SW480 (cell line): Measurements from ENCODE around the gene CYP2C19.
A peak's percentile ranks its signal among the peaks of the same experiment; 100 is the strongest.
"Not testable (repeated sequence)": the region's sequence is repeated elsewhere in the genome, so short reads cannot be mapped to it uniquely, and the experiment has no call there.

ENCODE experiments used
- DNase-seq: peaks from one replicate; pipeline ENCODE4 v3.0.0-alpha.2; 2016; ENCODE audit warnings: low spot score

Gene CYP2C19

GRCh38 chr10:94762393-94762792 lies at the start of gene CYP2C19:
CYP2C19 (plus strand) TSS chr10:94762681; CDS start chr10:94762706, 25 bp downstream.
- DNase-seq: no peak

DNA sequence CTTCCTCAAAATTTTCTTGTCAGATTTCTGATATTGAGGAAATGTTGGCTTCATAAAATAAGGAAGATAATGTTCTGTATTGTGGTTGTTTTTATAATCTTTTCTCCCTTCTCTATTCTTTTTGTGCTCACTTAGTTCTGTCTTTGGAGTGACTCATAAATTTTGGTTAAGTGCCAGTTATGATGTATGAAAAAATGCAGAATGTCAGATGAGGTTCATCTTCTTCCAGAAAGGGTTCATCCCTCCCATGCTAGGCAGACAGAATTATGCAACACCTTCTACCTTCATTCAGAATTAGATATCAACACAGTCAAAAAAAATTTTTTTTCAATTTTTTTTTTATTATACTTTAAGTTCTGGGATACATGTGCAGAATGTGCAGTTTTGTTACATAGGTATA lies 36.6 kb upstream of the CYP2C19 start:
- no peak for DNase-seq

DNA sequence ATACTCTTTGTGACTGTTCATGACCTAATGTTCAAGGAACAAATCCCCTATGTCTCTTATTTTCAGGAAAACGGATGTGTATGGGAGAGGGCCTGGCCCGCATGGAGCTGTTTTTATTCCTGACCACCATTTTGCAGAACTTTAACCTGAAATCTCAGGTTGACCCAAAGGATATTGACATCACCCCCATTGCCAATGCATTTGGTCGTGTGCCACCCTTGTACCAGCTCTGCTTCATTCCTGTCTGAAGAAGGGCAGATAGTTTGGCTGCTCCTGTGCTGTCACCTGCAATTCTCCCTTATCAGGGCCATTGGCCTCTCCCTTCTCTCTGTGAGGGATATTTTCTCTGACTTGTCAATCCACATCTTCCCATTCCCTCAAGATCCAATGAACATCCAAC lies 27.3 kb upstream of the CYP2C19 start:
- DNase-seq: no peak

- no peak for DNase-seq
Observed at GRCh38 chr10:94738588-94738987, 23.9 kb upstream of the CYP2C19 start.

GRCh38 chr10:94747137-94747536 lies 15.3 kb upstream of the CYP2C19 start:
- no peak for DNase-seq

GRCh38 chr10:94747838-94748237 lies 14.6 kb upstream of the CYP2C19 start:
- DNase-seq: no peak

GRCh38 chr10:94757916-94758315 lies 4.6 kb upstream of the CYP2C19 start:
- DNase-seq: no peak

- no peak for DNase-seq
Observed at GRCh38 chr10:94760586-94761178, 1.8 kb upstream of the CYP2C19 start.

- not testable (repeated sequence) for DNase-seq
Observed at GRCh38 chr10:94775425-94775824, 12.9 kb downstream of the CYP2C19 start.

DNA sequence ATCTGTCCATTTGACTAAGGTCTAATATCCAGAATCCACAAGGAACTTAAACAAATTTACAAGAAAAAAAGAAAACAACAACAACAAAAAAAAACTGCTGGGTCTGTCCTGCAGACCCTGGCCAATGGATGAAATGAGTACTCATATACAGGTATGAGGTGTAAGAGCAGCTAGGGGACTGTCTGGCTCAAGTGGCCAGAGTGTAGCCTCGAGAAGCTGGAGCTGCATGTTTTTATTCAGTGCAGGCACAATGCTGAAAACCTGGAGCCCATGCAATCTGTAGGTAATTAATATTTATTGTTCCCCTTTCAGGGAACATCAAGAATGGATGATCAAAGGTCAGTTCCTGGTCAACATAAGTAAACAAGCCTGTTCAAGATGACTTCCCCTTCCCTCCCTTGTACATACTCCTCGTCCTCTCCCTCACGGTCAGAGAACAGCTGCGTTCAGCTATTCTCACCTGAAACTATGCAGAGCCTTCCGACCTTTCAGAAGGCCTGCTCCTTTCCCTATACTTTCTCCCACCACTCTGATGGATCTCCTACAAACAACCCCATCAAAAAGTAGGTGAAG lies 15.5 kb downstream of the CYP2C19 start:
- peak; percentile 8 for DNase-seq

DNA sequence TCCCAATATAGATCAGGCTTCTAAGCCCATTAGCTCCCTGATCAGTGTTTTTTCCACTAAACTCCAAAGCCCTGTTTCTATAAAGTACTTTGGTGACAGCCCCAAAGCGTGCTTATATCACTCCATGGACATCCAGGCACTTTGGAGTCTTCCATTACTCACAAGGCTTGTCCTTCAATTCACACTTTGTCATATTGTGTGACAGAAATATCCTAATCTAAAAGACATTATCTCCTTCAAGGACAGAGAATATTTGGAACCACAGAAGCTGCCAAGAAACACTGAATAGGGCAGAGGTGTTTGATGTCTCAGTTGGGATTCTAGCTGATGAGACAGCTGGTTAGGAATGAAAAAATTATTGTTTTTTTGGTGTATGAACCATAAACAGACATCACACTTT lies 18.4 kb downstream of the CYP2C19 start:
- DNase-seq: no peak

GRCh38 chr10:94784256-94784655 lies 21.8 kb downstream of the CYP2C19 start:
- DNase-seq: no peak

DNA sequence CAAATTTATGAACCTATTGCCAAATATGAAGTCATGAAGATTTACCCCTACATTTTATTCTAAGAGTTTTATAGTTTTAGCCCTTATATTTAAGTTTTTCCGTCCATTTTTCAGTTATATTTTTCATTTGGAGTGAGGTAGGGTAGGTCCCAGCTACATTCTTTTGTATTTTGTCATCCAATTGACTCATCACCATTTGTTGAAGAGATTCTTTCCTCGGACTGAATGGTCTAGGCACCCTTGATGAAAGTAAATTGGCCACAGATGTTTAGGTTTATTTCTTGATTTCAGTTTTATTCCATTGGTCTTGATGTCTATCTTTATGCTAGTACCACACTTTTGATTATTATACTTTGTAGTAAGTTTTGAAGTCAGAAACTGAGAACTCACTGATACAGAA lies 22.7 kb downstream of the CYP2C19 start:
- no peak for DNase-seq

DNA sequence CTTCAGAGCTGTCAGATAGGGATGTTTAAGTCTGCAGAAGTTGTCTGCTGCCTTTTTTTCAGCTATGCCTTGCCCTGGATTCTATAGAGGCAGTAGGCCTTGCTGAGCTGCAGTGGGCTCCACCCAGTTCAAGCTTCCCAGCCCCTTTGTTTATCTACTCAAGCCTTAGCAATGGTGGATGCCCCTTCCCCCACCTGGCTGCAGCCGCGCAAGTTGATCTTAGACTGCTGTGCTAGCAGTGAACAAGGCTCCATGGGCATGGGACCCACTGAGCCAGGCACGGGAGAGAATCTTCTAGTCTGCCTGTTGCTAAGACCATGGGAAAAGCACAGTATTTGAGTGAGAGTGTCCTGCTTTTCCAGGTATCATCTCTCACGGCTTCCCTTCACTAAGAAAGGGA lies 38.1 kb downstream of the CYP2C19 start:
- not testable (repeated sequence) for DNase-seq

- DNase-seq: no peak
Observed at GRCh38 chr10:94803307-94803706, 40.8 kb downstream of the CYP2C19 start.

DNA sequence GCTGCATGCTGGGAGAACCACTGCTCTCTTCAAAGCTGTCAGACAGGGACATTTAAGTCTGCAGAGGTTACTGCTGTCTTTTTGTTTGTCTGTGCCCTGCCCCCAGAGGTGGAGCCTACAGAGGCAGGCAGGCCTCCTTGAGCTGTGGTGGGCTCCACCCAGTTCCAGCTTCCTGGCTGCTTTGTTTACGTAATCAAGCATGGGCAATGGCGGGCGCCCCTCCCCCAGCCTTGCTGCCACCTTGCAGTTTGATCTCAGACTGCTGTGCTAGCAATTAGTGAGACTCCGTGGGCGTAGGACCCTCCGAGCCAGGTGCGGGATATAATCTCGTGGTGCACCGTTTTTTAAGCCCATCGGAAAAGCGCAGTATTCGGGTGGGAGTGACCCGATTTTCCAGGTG lies 67.5 kb downstream of the CYP2C19 start:
- not testable (repeated sequence) for DNase-seq

GRCh38 chr10:94846204-94846603 lies 83.7 kb downstream of the CYP2C19 start:
- no peak for DNase-seq

DNA sequence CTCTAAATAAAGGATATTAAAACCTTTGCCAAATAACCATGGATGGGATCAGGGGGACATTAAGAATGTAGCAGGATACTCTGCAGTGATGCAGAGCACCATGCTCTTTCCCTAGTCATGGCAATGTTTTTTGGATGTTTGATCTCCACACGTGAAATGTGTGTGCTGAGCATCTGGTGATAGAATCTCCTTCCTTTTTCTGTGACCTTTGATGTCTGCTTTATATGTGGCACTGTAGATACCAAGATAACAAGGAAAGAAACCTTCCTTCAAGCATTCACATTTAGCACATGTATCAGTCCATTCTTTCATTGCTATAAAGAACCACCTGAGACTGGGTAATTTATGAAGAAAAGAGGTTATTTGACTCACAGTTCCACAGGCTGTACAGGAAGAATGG lies 88.3 kb downstream of the CYP2C19 start:
- no peak for DNase-seq

DNA sequence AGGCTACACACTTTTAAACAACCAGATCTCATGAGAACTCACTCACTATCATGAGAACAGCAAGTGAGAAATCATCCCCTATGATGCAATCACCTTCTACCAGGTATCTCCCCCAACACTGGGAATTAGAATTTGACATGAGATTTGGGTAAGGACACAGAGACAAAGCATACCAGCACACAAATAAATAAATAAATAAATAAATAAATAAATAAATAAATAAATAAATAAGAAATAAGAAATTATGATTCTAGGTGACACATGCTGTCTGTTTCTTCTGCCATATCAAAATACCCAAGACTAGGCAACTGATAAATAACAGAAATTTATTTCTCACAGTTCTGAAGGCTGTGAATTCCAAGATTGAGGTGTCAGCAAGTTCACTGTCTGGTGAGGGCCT lies 88.8 kb downstream of the CYP2C19 start:
- DNase-seq: no peak

DNA sequence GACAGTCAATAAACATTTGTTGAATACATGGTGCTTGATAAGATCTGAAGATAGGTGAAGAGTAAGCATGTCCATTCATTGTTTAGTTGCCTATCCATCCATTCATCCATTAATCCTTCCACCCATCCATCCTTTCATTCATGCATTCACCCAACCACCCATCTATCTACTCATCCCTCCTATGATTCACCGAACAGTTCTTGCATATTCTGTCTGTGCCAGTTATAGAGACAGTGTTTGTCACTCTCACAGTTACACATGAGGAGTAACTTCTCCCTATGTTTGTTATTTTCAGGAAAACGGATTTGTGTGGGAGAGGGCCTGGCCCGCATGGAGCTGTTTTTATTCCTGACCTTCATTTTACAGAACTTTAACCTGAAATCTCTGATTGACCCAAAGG lies 90.0 kb downstream of the CYP2C19 start:
- no peak for DNase-seq

- no peak for DNase-seq
Observed at GRCh38 chr10:94853065-94853464, 90.6 kb downstream of the CYP2C19 start.

- no peak for DNase-seq
Observed at GRCh38 chr10:94858005-94858404, 95.5 kb downstream of the CYP2C19 start.

DNA sequence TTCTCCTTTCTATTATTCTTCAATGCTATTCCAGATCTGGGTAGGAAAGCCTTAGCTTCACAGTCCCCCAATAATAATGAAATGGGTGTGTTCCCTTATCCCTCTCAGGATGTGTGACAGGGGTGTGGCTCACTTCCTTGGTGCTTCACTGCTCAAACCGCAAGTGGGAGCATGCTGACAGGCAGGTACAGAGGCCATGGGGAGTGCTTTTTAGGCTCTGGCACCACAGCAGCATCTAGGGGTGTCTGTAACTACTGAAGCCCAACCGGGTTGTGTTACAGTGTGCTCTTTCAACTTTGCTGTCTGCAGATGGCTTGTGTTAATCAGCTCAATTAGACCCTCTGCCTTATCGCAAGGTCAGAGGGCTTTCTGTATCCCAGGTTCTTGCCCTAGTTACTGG lies 96.6 kb downstream of the CYP2C19 start:
- no peak for DNase-seq

DNA sequence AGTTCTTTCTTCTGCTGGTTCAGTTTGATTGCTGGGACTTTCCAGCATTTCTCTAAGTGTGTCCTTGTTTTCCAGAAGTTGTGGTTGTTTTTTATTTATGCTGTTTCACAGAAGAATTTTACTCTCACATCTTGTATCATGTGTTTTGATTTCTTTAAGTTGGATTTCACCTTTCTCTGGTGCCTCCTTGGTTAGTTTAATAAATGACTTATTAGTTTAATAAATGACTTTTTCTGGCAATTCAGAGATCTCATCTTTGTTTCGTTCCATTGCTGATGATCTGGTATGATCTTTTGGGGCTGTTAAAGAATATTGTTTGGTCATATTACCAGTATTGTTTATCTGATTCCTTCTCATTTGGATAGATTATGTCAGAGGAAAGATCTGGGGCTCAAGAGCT lies 116.2 kb downstream of the CYP2C19 start:
- no peak for DNase-seq
